NCI-H1694 treated with DMSO at 0.1 percent for 48 hours (cell line): Measurements from ENCODE around the gene FYCO1.
"Not testable (repeated sequence)": the region's sequence is repeated elsewhere in the genome, so short reads cannot be mapped to it uniquely, and the experiment has no call there.

Experiments
- DNase-seq: peaks from one replicate; lab custom pipeline; 2025; lab: John Stamatoyannopoulos, UW

Gene FYCO1

GRCh38 chr3:46010519-46011113, 15.0 kb upstream of the FYCO1 start:
- DNase-seq: no peak

GRCh38 chr3:46008058-46008457, 12.4 kb upstream of the FYCO1 start:
- DNase-seq: no peak

GRCh38 chr3:46007280-46007679, 11.7 kb upstream of the FYCO1 start:
- DNase-seq: no peak

- DNase-seq: no peak
These were observed 10.8 kb upstream of the FYCO1 start for GRCh38 chr3:46006238-46007032.

- not testable (repeated sequence) for DNase-seq
These were observed 8.1 kb upstream of the FYCO1 start for GRCh38 chr3:46003706-46004105.

- no peak for DNase-seq
These were observed 5.6 kb upstream of the FYCO1 start for GRCh38 chr3:46001178-46001577.

GRCh38 chr3:45997942-45998341, 2.3 kb upstream of the FYCO1 start:
- DNase-seq: no peak

- DNase-seq: not testable (repeated sequence)
These were observed 1.9 kb upstream of the FYCO1 start for GRCh38 chr3:45997499-45997898.

GRCh38 chr3:45994419-45995235, 997 bp downstream of the FYCO1 start:
- no peak for DNase-seq

- DNase-seq: no peak
These were observed 2.1 kb downstream of the FYCO1 start for GRCh38 chr3:45993421-45994027.

GRCh38 chr3:45992821-45993221, 2.8 kb downstream of the FYCO1 start:
- DNase-seq: no peak

GRCh38 chr3:45992133-45992729, 3.4 kb downstream of the FYCO1 start:
- no peak for DNase-seq

- no peak for DNase-seq
These were observed 4.3 kb downstream of the FYCO1 start for GRCh38 chr3:45991341-45991740.

GRCh38 chr3:45990181-45990580, 5.4 kb downstream of the FYCO1 start:
- no peak for DNase-seq

GRCh38 chr3:45988804-45989203, 6.8 kb downstream of the FYCO1 start:
- DNase-seq: no peak

- DNase-seq: no peak
These were observed 7.3 kb downstream of the FYCO1 start for GRCh38 chr3:45988362-45988761.

- no peak for DNase-seq
These were observed 8.0 kb downstream of the FYCO1 start for GRCh38 chr3:45987368-45988291.

- no peak for DNase-seq
These were observed 9.2 kb downstream of the FYCO1 start for GRCh38 chr3:45986303-45986982.

- no peak for DNase-seq
These were observed 9.9 kb downstream of the FYCO1 start for GRCh38 chr3:45985532-45986302.
